ENCODE measurements around the gene PPP2R5B.

Gene PPP2R5B

DNA sequence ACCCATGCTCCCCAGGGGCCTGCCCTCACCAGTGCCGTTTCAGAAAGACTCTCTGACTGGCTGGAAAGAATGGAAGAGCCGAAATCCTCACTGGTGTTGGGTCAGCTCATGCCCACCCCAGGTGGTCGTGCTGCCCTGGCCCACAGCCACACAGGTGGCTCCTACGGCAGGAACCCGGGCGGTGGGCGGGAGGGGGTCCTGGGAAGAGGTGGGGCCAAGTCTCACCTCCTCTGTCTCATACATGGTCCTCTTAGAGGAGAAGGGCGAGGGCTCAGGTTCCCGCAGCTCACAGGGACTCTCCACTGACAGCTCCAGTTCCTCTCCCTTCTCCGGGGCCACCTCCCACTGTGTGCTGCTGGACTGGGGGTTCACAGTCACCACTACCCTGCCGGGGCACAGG is 15.7 kb upstream of the PPP2R5B start:
- no peak for DNase-seq (ENCODE audit: low read depth in 2 of 2)

DNA sequence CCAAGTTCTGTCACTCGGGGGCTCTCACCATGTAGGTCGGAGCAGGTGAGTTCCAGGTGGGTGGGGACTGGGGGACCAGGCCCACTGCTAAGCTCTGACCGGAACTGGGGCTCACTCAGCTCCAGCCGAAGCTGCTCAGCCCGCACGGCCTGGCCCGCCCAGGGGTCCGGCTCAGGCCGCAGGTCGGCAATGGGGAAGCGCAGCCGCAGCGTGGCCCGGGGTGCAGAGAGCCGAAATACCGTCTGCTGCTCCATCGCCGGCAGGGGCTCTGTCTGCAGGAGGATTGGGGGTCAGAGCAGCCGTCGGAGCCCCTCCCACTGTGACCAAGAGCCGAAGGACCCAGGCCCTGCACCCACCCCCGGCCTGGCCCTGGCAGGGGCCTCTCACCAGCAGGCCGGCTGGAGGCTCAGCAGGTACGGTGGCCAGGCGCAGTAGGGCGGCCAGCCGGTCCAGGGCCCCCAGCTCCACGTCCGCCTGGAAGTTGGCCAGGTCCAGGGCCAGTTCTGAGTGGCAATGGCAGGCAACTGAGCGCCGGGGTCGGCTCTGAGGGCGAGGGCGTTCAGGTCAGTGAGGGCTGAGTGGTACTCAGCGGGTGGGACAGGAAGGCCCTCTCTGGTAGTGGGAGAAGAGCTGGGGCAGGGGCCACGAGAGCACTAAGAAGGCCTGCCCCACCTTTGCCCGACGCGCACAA is 14.7 kb upstream of the PPP2R5B start:
- no peak for DNase-seq (ENCODE audit: low read depth in 2 of 2)

DNA sequence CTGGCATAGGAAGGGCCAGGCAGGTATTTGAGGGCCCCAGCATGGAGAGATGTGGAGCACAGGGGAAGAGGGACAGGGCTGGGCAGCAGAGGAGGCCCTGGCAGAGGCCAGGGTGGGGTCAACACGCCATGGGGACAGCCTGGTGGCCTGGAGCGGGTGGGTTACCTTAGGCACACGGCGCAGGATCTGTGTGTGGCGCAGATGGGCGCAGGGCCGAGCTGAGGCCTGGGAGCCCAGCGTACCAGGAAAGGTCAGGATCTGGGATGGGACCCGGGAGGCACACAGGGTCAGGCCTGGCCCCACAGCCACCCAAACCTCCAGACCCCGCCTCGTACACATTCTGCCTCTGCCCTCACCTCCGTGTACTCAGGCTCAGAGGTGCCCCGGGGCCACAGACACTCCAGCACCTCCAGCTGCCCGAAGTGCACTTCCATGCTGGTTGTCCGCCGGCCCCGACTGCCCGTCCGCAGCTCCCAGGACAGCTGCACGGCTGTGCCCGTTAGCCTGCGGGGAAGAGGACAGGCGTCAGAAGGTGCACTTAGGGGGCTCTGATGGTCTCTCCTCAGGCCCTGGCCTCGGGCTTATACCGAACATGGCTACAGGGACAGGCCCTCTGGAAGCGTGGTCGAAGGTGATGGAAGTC is 13.9 kb upstream of the PPP2R5B start:
- DNase-seq (ENCODE audit: low read depth in 2 of 2), result no peak

DNA sequence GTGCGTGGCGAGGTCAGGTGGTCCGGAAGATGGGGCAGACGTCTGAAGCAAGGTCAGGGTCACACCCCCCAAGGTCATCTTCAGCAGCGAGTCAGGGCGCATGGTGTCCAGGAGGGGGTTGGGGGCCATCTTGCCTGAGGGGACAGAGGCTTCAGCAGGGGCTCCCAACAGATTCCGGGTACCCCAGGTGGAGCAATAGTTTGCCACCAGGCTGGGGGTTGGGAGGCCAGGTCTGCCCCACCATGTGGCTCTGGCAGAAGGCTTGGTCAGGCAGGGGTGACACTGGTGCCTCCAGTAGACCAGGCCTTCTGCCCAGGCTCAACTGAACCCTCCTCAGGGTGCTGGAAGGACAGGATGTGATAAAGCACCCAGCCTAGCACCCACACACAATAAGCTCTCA is 13.3 kb upstream of the PPP2R5B start:
- DNase-seq (ENCODE audit: low read depth in 2 of 2), result no peak

DNA sequence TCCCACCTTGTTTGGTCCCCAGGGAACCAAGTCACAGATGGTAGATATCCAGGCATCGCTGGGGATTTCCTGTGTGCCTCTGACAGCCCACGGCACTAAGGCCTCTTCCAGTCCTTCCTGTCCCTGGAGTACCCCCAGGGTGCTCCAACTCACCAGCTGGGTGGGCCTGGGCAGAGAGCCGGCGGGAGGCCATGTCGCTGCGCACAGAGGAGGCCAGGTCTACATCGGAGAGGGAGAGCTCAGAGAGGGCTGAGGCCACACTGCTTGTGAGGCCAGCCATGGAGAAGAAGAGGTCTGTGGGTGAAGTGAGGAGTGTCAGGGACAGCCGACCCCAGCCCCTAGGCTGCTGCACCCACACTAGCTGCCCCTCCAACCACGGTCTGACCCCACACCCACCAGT is 12.8 kb upstream of the PPP2R5B start:
- DNase-seq (ENCODE audit: low read depth in 2 of 2), result no peak

DNA sequence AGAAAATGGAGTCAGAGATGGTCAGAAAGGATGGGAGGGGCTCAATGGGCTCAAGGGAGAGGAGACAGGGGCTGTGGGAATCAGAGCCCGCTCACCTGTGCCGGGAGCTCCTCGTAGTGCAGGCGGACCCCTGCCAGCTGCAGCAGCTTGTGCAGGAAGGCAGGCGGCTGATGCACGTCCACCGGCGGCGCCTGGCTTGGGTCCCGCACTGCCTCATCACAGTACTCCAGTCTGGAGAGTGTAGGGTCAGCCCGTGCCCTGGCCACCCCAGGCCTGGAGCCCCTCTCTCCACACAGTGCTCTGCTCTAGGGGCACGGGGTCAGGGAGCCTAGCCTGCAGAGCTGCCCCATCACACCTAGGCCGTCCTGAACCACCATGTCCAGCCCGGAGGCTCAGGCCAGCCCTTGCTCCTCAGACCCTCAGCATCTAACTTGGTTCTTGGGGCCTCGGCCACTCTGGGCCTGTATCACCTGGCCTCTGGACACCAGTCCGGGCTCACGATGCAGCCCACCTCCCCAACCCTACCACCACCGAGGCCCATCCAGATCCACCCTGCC is 11.2 kb upstream of the PPP2R5B start:
- no peak for DNase-seq (ENCODE audit: low read depth in 2 of 2)

DNA sequence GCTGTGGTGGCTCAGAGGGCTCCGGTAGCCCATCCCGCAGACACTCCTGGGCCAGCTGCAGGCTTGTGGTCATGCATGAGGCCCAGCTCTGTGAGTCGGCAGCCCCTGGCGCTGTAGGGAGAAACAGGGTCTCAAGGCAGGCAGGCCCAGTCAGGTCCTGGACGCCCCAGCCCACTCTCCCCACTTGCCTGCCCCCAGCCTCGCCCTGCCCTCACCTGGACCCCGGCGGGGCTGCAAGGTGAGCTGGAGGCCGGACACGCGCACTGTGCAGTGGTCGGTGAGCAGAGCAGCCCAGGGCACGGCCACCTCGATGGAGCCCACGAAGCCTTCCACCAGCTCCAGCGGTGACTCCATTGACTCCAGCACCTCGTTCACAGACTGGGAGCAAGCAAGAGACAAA is 10.4 kb upstream of the PPP2R5B start:
- no peak for DNase-seq (ENCODE audit: low read depth in 2 of 2)

DNA sequence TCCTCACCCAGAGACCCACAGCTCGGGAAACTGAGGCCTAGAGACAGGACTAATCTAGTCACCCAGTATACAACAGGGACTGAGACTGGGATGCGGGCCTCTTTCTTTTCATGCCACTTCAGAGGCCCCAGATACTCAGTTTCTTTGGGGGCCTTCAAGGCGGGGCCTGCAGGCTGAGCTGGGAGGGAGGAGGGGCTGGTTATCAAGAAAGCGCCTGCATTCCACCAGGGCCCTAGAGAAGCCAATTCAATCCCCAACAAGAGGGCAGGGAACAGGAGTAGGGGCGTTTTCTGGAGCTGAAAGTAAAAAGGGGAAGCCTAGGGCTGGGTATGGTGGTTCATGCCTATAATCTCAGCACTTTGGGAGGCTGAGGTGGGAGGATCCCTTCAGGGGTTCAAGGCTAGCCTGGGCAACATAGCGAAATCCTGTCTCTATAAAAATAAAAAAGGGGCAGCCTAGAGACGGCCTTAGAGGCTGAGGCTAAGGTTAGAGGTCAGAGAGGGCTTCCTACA is 9.1 kb upstream of the PPP2R5B start:
- no peak for DNase-seq (ENCODE audit: low read depth in 2 of 2)

DNA sequence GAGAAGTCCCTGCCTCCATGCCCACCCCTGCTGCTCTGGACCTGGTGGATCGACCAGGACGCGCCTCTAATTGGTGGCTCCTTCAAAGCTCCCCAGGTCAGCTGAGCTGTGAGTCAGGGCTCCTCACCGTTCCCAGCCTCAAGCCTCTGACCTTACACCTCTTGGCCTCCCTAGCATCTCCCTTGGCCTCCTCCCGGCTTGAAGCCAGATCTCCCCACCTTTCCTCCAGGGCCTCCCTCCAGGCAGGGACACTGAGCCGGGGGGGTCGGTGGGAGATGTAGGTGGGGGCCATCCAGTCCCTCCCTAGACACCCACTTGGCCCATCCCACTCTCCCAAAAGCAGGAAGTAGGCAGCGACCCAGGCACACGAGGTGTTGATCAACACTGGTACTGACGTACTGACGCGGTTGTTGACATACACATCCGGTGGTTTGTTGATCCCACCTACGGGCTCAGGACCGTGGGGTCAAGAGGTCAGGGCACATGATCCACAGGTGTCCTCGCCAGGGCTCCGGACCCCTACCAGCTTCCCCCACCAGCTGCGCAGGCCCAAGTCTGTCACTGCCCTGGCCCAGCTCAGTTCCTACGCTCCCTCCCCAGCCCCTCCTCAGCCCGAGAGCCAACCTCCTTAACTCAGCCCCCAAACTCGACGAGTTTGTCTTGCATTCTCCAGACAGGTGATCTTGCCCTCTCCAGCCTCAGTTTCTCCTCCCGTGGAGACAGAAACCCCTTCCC is 8.3 kb upstream of the PPP2R5B start:
- DNase-seq (ENCODE audit: low read depth in 2 of 2), result no peak

DNA sequence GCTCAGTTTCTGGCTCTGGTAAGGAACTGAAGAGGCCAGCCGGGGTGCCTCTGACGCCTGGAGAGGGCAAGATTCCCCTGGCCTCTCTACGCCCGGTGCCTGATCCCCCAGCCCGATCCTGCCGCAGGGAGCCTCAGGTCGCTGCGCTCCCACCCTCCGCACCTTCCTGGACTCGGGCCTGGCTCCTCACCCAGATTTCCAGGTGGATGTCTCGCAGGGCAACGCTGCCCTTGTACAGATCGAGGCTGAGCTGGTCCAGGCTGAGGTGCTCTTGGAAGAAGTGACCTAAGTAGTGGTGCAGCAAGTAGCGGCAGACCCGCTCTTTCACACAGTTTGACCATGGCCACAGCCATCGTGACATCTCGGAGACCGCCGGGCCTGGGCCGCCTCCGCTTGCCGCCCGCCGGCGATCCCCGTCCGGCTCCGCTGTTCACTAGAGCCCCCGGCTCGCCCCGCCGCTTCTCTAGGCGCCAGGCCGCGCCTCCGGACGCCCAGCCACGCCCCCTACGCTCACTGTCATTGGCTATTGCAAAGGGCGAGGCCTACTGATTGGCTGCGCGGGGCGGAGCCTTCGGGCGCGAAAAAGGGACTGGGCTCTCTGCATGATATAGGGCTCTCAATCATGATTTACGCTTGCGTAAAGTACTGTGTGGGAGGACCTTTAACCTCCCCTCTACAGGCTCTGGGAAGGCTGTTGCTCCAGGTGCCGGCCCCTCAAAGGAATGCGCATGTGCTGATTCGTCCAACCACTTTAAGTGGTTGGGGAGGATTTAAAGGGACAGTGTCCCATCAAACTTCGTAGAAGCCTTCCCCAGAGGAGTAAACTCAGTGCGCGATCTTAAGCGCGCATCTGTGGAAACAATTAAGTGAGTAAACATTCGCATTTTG is 7.5 kb upstream of the PPP2R5B start, which contains the start of gene ATG2A:
Gene ATG2A (minus strand): TSS at position 435 of the 888 bp plus-strand sequence. CDS start 74 bp downstream, at position 361.
- DNase-seq (ENCODE audit: low read depth in 2 of 2), result peak; percentile 98

DNA sequence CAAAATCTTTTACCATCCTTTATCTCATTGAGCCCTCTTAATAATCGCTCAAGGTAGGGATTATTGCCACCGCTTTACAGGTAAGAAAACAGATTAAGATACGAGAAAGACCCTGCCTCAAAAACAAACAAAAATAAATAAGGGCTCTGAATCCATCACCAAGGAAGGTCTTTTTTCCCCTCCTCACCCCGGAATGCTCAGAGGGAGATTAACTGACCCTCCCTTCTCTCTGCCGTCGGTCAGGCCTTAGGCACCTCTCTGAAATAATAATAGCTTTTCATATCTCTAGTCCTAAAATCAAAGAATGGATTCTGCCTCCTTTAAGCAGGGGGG is 6.9 kb upstream of the PPP2R5B start:
- DNase-seq (ENCODE audit: low read depth in 2 of 2), result no peak

DNA sequence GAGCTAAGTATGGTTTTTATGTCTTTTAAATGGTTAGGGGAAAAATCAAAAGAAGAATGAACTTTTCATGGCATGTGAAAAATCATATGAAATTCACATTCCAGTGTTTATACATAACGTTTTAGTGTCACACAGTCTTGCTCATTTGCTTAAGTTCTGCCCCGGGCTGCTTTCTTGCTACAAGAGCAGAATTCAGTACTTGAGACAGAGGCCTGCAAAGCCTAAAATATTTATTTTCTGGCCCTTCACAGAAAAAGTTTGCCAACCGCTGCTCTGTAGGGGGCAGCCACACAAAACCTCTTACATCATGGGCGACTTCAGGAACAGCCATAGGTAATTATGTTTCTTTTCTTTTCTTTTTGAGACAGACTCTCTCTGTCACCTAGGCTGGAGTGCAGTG is 6.5 kb upstream of the PPP2R5B start:
- no peak for DNase-seq (ENCODE audit: low read depth in 2 of 2)

DNA sequence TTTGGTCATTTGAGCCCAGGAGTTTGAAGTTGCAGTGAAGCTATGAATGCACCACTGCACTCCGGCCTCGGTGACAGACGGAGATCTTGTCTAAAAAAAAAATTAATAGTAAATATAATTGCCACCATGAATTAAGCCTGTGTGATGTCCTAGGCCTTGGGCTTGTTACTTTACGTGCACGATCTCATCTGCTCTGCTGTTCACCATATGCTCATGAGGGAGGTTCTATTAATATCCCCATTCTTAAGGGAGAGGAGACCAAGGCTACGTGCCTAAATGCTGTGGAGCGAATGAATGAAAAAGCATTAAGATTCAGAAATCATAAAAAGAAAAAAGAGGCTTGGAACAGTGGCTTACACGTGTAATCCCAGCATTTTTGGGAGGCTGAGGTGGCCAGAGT is 4.9 kb upstream of the PPP2R5B start:
- no peak for DNase-seq (ENCODE audit: low read depth in 2 of 2)

DNA sequence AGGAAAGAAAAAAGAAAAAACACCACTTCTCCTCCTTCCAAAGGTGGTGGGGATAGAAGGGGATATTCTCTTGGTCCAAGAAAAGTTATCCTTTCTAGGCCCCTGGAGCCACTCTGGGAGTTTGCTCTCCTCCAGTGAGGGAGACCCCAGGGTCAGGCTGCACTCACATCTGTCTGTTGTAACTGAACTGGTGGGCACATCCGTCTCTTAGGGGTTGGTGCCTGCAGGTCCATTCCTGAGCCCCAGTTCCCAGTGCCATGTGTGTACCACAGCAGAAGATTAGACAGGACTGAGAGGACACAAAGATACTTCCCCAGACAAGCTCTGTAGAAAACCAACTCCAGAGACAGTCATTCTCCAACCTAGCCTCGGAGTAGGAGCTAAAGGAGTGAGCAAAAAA is 4.4 kb upstream of the PPP2R5B start:
- no peak for DNase-seq (ENCODE audit: low read depth in 2 of 2)

DNA sequence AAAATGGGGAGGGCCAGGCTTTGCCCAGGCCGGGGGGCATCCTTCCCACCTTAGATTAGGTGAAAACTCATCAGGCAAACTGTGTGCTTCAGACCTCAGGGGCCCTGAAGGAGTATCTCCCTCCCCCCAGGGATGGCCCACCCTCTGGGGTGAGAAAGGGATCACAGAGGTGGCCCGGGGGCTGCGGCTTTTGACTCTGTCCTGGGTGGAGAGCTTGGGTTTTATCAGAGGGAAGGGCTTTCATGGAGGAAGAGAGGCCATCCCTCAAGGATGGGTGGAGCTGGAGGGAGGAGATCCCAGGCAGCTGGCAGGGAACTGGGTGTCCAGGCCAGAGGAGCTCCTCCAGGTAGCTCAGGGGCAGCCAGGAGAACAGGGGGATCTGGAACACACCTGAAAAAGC is 3.1 kb upstream of the PPP2R5B start:
- no peak for DNase-seq (ENCODE audit: low read depth in 2 of 2)

DNA sequence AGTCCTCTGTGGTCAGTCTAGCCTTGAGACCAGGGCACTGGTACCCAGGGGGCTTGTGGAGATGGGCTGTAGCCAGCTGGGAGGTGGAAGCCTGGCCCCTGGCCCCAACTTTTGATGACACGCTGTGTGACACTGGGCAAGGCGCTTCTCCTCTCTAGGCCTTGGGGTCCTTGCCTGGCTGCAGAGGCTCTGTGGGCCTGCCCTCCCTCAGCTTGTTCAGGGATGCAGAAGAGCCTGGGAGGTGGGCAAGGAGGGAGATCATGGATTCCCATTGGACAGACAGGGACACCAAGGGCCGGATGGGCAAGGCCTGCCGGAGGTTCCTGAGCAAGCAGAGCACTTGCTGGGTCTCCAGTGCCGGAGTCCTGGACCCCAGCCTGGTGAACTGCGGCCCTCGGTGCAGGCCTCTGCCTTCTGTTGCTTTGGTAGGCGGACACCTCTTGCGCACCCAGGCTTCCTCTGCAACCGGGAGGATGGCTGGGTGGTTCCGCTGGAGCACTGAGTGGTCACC is 1.3 kb upstream of the PPP2R5B start:
- DNase-seq (ENCODE audit: low read depth in 2 of 2), result no peak

DNA sequence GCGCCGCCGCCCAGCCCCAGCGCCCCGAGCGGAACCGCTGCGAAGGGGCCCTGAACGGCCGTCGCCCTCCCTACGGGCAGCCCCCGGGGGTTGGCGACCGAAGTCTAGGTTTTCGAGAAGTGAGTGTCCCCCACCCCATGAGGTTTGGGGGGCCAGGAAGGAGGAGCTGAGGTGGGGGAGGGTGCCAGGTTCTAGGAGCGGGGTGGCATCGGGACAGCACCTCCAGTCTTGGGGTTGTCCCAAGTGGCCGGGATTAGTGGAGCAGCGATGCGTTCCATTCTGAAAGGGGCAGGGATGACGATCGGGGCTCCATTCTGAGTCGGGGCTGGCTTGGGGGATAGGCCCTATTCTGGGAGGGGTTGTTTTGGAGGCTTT is 408 bp downstream of the PPP2R5B start:
- no peak for DNase-seq (ENCODE audit: low read depth in 2 of 2)

DNA sequence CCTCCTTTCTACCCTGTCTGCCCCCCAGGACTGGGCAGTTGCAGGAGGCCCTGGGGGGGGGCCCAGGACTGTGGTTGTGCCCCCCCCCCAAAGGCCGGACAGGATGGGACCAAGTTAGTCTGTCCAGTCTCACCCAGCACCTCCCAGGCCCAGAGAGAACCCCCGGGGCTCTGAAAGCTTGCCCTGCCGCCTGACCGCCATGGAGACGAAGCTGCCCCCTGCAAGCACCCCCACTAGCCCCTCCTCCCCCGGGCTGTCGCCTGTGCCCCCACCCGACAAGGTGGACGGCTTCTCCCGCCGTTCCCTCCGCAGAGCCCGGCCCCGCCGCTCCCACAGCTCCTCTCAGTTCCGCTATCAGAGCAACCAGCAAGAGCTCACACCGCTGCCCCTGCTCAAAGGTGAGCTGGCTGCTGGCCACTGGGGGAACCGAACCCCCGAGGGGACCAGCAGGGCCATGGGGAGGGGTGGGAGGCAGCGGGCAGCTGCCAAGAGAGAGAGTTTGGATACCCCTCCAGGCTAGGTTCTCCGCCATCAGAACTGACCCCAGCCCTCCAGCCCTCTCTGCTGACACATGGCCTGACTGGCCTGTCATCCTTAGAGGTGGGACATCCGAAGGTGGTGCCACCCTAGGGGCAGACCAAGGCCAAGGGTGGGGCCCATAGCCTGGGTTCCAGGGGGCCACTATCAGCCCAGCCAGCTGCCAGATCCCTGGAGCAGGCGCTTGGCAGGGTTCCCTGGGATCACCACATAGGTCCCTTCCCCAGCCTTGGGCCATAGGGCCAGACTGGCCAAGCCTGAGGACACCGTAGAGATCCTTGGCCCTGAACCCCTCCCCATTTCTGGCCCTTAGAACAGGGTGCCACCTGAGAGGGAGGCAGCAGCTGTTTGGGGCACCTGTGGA is 1.3 kb downstream of the PPP2R5B start:
- no peak for DNase-seq (ENCODE audit: low read depth in 2 of 2)

DNA sequence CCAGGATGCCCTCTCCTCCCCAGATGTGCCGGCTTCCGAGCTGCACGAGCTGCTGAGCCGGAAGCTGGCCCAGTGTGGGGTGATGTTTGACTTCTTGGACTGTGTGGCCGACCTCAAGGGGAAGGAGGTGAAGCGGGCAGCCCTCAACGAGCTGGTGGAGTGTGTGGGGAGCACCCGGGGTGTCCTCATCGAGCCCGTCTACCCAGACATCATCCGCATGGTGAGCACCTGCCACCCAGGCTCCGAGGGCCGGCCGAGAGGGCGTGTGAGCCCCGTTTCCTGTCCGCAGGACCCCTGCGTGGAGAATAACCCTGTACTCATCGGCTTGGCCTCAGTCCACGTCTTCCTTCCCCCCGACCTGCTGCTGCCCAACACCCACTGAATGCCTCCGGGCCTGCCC is 2.2 kb downstream of the PPP2R5B start:
- DNase-seq (ENCODE audit: low read depth in 2 of 2), result no peak

DNA sequence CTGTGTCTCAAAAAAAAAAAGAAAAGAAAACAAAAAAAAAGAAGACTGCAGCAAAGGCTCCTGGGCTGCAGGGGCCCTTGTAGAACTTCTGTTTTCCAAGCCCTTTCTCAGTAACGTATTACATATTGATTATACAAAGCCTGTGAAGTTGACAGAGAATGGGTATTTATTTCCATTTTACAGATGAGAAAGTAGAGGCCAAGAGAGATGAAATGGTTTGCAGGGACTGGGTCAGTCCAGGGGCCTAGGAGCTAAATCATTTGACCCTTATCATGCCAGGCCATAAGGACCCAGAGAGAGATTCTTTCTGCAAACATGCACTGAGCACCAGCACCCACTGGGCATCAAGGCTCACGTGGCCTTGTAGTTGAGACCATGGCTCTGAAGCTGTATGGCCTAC is 4.5 kb downstream of the PPP2R5B start:
- DNase-seq (ENCODE audit: low read depth in 2 of 2), result no peak

Data from stimulated activated CD8-positive, alpha-beta memory T cell treated with anti-CD3 and anti-CD28 coated beads, Interleukin-15, amount 100 ng/mL, for 48 hours (primary cell).